NT2/D1 (cell line): Measurements from ENCODE around the gene MPC1.

ENCODE experiments used
- DNase-seq: peaks from one replicate; pipeline ENCODE4 v3.0.0-alpha.2; 2011; ENCODE audit warnings: low read depth, low spot score
- H3K27me3 ChIP-seq: 2 replicates; pipeline ENCODE4 v1.6.0; 2011; ENCODE audit warnings: mild to moderate bottlenecking; ENCODE audit not compliant: insufficient read length, insufficient read depth
- H3K36me3 ChIP-seq: 2 replicates; pipeline ENCODE4 v1.6.1; 2011; ENCODE audit warnings: mild to moderate bottlenecking, low read length, mixed read lengths; ENCODE audit not compliant: insufficient read depth, insufficient read length
- H3K4me1 ChIP-seq: 2 replicates; pipeline ENCODE4 v1.5.1; 2011; ENCODE audit not compliant: insufficient read depth, insufficient read length
- H3K4me3 ChIP-seq: 2 replicates; pipeline ENCODE4 v1.5.1; 2011; ENCODE audit warnings: low read depth; ENCODE audit not compliant: insufficient read length
- H3K9ac ChIP-seq: 2 replicates; pipeline ENCODE4 v1.6.0; 2011; ENCODE audit warnings: low read depth; ENCODE audit not compliant: insufficient read length
- H3K9me3 ChIP-seq: 2 replicates; pipeline ENCODE4 v1.5.1; 2011; ENCODE audit warnings: mild to moderate bottlenecking, low read length; ENCODE audit not compliant: insufficient read depth
- SUZ12 ChIP-seq: IDR thresholded peaks from 2 replicates; pipeline ENCODE4 v1.6.1; 2011; ENCODE audit not compliant: insufficient read length, insufficient read depth; ENCODE audit errors: extremely low read depth
- YY1 ChIP-seq: IDR thresholded peaks from 2 replicates; pipeline ENCODE4 v1.6.1; 2011; ENCODE audit not compliant: insufficient read length, insufficient read depth
- ZNF274 ChIP-seq: IDR thresholded peaks from 2 replicates; pipeline ENCODE4 v1.6.1; 2011; ENCODE audit warnings: mild to moderate bottlenecking, low read depth, low read length

MPC1 gene

DNA sequence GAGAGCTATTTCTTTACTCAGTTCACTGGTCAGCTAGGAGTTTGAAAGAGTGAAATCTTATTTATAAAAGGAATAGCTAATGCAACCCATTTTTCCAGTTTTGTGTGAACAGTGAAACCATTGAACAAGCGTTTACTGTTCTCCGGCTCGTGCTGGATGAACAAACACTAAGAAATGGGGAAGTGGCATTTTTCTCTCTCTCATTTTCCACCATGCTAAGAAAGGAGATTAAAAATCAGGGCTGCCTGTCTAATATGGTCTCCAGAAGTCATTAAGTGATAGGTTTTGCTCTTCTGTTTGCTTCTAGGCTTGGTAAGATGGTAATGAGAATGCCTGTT lies 39.6 kb downstream of the MPC1 start:
- H3K4me3 ChIP-seq, result peak overlapping the region; percentile 87
- no peaks in the 10 kb centered on the region for H3K9me3 ChIP-seq
- TF ChIP-seq SUZ12 (no peak), YY1 (no peak), ZNF274 (no peak)
- H3K4me1 ChIP-seq, result no peaks in the 10 kb centered on the region
- H3K27me3 ChIP-seq, result no peaks in the 10 kb centered on the region
- peak overlapping the region; percentile 96 for H3K9ac ChIP-seq
- peaks cover 27% of the 10 kb centered on the region for H3K36me3 ChIP-seq
- no peak for DNase-seq

DNA sequence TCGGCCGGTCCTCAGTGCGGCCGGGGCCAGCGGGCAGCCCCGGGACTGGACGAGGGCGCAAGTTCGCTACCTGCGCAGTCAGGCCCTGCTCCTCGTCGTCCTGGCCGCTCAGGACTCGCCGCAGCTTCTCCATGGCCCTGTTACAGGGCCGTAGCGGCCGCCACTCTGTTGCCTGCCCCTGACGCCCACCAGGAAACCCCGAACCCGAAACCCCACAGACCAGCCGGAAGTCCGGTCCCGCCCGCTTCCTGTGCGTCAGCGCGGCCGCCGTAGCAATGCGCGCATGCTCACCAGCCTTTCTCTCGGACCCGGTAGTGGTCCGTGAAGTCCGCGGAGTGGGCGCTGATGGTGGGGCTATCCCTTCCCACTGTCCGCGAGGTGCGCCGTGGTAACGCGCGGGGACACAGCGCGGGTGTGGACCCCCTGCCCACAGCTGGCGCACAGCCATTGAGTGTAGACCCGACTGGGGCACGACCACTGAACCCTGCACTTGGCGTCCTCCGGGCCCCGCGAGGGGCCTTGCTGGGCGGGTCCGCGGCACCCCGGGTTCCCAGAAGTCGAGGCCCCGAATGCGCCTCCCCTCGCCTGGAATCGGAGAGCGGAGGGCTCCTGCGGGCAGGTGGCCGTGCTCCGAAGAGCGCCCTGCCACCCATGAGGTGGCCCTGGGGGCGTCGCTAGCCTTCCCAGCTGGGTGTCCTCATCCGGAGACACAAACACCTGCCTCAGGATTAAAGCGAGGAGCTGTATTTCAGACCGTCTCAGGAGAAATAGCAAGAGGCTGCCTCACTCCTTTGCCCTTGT lies 40.2 kb downstream of the MPC1 start, which contains the start of gene SFT2D1:
SFT2D1 (minus strand) TSS at position 197 of the 801 bp plus-strand sequence; CDS start at position 133, 64 bp downstream.
- TF ChIP-seq YY1 (no peak), SUZ12 (no peak), ZNF274 (no peak)
- Histone ChIP-seq H3K36me3 (peaks cover 33% of the 10 kb centered on the region), H3K27me3 (no peaks in the 10 kb centered on the region), H3K9ac (peak within 1 kb of the TSS; percentile 96), H3K4me3 (peak within 1 kb of the TSS; percentile 87), H3K9me3 (no peaks in the 10 kb centered on the region), H3K4me1 (no peaks in the 10 kb centered on the region)
- DNase-seq, result peak; percentile 42

DNA sequence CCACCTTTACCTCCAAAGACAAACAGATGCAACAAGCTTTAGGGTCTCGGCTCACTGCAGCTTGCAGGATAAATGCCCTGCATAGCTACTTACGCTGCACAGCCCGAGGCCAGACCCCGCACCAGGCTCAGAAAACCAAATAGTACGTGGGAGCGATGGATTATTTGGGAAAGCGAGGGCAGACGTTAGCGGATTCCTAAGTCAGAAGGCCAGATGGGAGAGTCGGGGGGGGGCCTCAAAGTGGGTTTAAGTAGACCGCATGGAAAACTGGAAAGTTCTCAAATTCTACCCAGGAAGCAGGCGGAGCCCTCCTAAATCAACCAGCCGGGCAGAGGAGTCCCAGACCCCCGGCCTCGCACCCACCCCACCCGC lies 40.8 kb downstream of the MPC1 start:
- Histone ChIP-seq H3K36me3 (peaks cover 39% of the 10 kb centered on the region), H3K4me3 (peak overlapping the region; percentile 87), H3K4me1 (no peaks in the 10 kb centered on the region), H3K9me3 (no peaks in the 10 kb centered on the region), H3K27me3 (no peaks in the 10 kb centered on the region), H3K9ac (peak overlapping the region; percentile 96)
- TF ChIP-seq ZNF274 (no peak), SUZ12 (no peak), YY1 (no peak)
- no peak for DNase-seq

DNA sequence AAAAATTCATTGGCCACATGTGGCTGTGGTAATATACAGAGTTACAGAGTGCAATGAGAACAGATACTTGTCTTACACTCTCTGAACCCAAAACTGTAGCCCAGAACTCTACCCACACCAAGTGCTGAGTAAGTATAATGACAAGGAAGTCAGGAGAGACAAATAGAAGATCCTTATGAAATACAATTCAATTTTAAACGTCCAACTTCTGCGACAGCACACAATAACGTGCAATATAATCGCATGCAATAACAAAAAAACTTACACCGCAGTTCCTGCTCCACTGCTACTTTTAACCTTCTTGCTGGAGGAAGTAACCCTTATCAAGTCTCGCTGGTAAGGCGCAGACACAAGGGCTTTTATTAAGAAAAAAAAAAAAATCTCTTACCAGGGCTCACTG lies 41.3 kb downstream of the MPC1 start:
- Histone ChIP-seq H3K4me3 (peak overlapping the region; percentile 87), H3K9ac (peak overlapping the region; percentile 96), H3K27me3 (no peaks in the 10 kb centered on the region), H3K4me1 (no peaks in the 10 kb centered on the region), H3K9me3 (no peaks in the 10 kb centered on the region), H3K36me3 (peaks cover 44% of the 10 kb centered on the region)
- no peak for DNase-seq
- TF ChIP-seq YY1 (no peak), SUZ12 (no peak), ZNF274 (no peak)

DNA sequence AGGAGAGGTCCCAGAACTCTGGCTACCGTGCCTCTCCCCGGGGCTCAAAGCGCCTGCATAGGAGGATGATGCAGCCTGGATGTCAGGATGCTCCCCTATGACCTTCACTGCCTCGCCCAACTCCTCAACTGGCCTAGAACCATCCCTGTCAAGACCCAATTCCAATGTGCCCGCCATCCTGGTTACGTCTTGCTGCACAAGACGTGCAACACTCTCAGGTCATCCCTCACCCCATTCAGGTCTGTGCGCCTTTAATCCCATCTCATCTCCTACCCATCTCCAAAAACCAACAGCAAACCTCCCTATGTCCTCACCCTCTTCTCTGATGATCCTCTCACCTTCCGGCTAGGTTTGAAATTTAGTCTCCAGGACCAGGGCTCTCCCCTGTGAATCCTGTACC lies 43.9 kb downstream of the MPC1 start:
- no peaks in the 10 kb centered on the region for H3K9me3 ChIP-seq
- no peak for DNase-seq
- no peak overlapping the region for H3K9ac ChIP-seq
- H3K27me3 ChIP-seq, result no peaks in the 10 kb centered on the region
- TF ChIP-seq SUZ12, result no peak
- no peak for TF ChIP-seq ZNF274
- TF ChIP-seq YY1, result no peak
- no peaks in the 10 kb centered on the region for H3K4me1 ChIP-seq
- peaks cover 69% of the 10 kb centered on the region for H3K36me3 ChIP-seq
- H3K4me3 ChIP-seq, result no peak overlapping the region

DNA sequence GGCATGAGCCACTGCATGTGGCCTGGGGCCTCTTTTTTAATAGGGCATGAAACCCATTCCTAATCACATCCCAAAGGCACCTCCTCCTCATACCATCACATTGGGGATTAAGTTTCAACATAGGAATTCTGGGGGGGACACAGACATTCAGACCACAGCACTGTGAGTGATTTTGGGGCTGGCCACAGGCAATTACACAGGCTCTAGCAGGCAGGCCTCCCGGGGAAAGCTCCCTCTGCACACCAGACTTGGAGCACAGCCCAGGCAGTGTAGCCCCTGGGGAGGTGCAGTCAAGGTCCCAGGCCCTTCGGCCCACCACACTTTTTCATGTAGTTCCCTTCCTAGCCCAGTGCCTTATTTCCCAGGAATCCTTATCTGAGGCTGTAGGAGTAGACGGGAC lies 45.9 kb downstream of the MPC1 start:
- Histone ChIP-seq H3K9ac (no peak overlapping the region), H3K4me3 (no peak overlapping the region), H3K4me1 (peaks cover 2% of the 10 kb centered on the region), H3K27me3 (no peaks in the 10 kb centered on the region), H3K36me3 (peaks cover 75% of the 10 kb centered on the region), H3K9me3 (no peaks in the 10 kb centered on the region)
- no peak for DNase-seq
- no peak for TF ChIP-seq YY1
- TF ChIP-seq SUZ12, result no peak
- TF ChIP-seq ZNF274, result no peak

DNA sequence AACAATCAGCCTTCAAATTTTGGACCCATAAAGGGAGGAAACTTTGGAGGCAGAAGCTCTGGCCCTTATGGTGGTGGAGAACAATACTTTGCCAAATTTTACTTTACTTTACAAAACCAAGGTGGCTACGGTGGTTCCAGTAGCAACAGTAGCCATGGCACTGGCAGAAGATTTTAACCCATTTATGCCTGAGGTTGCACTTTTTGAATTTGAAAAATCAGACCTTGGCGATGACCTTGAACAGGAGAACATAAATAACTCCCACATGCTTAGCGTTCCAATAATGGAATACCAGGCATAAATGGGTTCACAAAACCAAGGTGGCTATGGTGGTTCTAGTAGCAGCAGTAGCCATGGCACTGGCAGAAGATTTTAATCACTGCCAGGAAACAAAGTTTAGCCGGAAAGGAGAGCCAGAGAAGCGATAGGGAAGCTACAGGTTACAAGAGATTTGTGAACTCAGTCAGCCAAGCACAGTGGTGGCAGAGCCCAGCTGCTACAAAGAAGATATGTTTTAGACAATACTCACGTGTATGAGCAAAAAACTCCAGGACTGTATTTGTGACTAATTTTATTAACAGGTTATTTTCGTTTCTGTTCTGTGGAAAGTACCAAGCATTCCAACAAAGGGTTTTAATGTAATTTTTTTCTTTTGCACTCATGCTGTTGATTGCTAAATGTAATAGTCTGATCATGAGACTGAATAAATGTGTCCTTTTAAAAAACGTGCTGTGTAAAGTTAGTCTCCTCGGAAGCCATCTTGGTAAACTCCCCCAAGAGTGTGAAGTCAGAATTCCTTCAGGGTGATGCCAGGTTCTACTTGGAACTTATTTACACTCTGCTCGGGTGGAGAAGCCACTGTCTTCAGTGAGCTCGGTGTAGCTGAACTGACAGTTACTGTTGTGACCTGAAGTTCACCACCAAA lies 47.1 kb downstream of the MPC1 start:
- no peak overlapping the region for H3K4me3 ChIP-seq
- no peak for TF ChIP-seq SUZ12
- no peak for TF ChIP-seq ZNF274
- no peak for TF ChIP-seq YY1
- no peaks in the 10 kb centered on the region for H3K9me3 ChIP-seq
- no peak for DNase-seq
- H3K36me3 ChIP-seq, result peaks cover 74% of the 10 kb centered on the region
- no peaks in the 10 kb centered on the region for H3K27me3 ChIP-seq
- H3K9ac ChIP-seq, result no peak overlapping the region
- H3K4me1 ChIP-seq, result peaks cover 2% of the 10 kb centered on the region
